Aorta (tissue), 5 donors: Measurements from ENCODE around the gene TYR. TPM values are rescaled to one million over a fixed set of nuclear protein-coding genes. Genes with fewer than 3 reads are reported as not detected.
"Not testable (repeated sequence)": the region's sequence is repeated elsewhere in the genome, so short reads cannot be mapped to it uniquely, and the experiment has no call there.

ENCODE experiments used
- ATAC-seq: fragments of 200-7000 bp; cut with Tn5 transposase; one replicate; pipeline ENCODE4 v1.9.1; 2022; ENCODE audit warnings: moderate library complexity; ENCODE audit not compliant: low FRiP score
- DNase-seq, 2 donors: peaks; one replicate each; pipeline ENCODE4 v3.0.0-alpha.2; 2020
- H3K27ac ChIP-seq, 2 donors: one replicate each; pipeline ENCODE4 v1.5.1; 2013; ENCODE audit warnings: low read length in 2 of 2, mild to moderate bottlenecking in 2 of 2, moderate library complexity in 2 of 2, control low read depth in 1 of 2, inconsistent platforms in 1 of 2, low read depth in 1 of 2
- H3K27me3 ChIP-seq, 2 donors: one replicate each; pipeline ENCODE4 v1.6.1; 2013; ENCODE audit warnings: control low read depth in 1 of 2, low read length in 1 of 2, mild to moderate bottlenecking in 1 of 2, moderate library complexity in 1 of 2; ENCODE audit not compliant: insufficient read depth in 2 of 2, control insufficient read depth in 1 of 2
- H3K36me3 ChIP-seq, 2 donors: one replicate each; pipeline ENCODE4 v1.6.1; 2013; ENCODE audit warnings: control low read depth in 1 of 2, low read length in 1 of 2, mild to moderate bottlenecking in 1 of 2; ENCODE audit not compliant: insufficient read depth in 2 of 2, control insufficient read depth in 1 of 2
- H3K4me1 ChIP-seq, 2 donors: one replicate each; pipeline ENCODE4 v1.6.1; 2013; ENCODE audit warnings: low read length in 2 of 2, control low read depth in 1 of 2, mild to moderate bottlenecking in 1 of 2, moderate library complexity in 1 of 2; ENCODE audit not compliant: insufficient read depth in 2 of 2, control insufficient read depth in 1 of 2
- H3K4me3 ChIP-seq, 2 donors: one replicate each; pipeline ENCODE4 v1.5.1; 2013; ENCODE audit warnings: low read length in 2 of 2, control low read depth in 1 of 2, mild to moderate bottlenecking in 1 of 2
- H3K9me3 ChIP-seq: one replicate; pipeline ENCODE4 v1.6.1; 2013; ENCODE audit warnings: mild to moderate bottlenecking, low read length; ENCODE audit not compliant: control insufficient read depth
- WGBS, 2 donors: extraction: QIAGEN DNeasy Blood & Tissue Kit; methylation state at CpG; one replicate each; pipeline ENCODE4 v1.1.7; 2013; 5-methylcytosine and 5-hydroxymethylcytosine counted together
- intact Hi-C, 2 donors: fragments of 100-400 bp; cut with DNase I; formaldehyde crosslinking; loops; one replicate each; pipeline versions ENCODE4 v1.14.2 to v1.15.0; 2022
- polyA plus RNA-seq, 2 donors: library from polyadenylated mRNA; stranded (reverse); fragments of 200-250 nt; gene quantifications; one replicate each; pipeline ENCODE4 v1.2.3, GENCODE V29; 2013
- total RNA-seq, 2 donors: library from RNA; stranded (reverse); fragmentation: NEBNext Ultra II Directional; extraction: Animal tissue kit (Norgen Biotek cat#: 25700); gene quantifications; one replicate each; pipeline ENCODE4 v1.2.1, GENCODE V29; 2021
- donor health status: healthy with polysubstance abuse.
- donor health status: Bipolar disorder and iron deficiency.
- donor health status: DM: no; HTN: no; CAD: no.
- donor health status: DM: no; HTN: no; CAD: no.
- donor health status: DM: yes; HTN: yes; CAD: no.

Gene TYR
- total and polyA plus RNA-seq, 4 donors = not detected

DNA sequence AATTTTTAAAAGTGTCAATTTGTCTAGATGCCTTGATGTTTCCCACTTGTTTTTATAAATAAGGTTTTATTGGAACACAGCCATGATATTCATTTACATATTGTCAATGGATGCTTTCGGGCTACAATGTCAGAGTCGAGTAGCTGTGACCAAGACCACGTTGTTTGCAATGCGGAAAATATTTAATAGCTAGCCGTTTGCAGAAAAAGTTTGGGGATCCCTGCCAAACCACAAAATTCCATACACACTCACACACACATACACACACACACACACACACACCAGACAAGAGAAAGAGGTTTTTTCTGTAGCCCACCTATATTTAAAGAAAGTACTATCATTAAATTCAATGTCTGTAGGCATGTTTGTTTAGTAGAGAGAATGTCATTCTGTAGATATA is 58.3 kb downstream of the TYR start:
- no peaks in the 10 kb centered on the region for H3K9me3 ChIP-seq
- no peak overlapping the region for H3K4me3 ChIP-seq
- H3K36me3 ChIP-seq = no peaks in the 10 kb centered on the region
- no peak for DNase-seq
- no peaks in the 10 kb centered on the region for H3K27me3 ChIP-seq
- no peak overlapping the region for H3K27ac ChIP-seq
- 67 to 81% methylated on average over 5 of the region's 5 CpGs for WGBS, 2 donors
- no peak for ATAC-seq
- intact Hi-C loops = no loop called here
- no peaks in the 10 kb centered on the region for H3K4me1 ChIP-seq

DNA sequence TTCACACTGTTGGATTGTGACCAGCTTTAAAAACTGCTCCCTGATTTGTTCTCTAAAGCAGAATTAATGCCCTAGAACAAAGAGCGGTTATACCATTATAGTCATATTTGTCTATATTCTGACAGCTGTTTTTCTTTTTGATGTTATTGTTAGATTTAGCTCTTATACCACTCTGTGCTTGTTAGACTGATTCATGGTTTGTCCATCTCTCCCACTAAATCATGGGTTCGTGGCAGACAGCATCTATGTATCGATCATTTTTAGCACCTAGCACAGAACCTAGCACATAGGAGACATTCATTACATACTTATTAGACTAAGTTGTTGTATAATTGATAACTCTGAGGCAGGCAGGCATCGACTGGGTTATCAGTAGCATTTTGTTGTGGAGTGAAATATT is 69.3 kb downstream of the TYR start:
- H3K9me3 ChIP-seq, ATAC-seq, H3K4me3 ChIP-seq, H3K4me1 ChIP-seq, H3K27ac ChIP-seq, H3K36me3 ChIP-seq, DNase-seq, H3K27me3 ChIP-seq, intact Hi-C loops: not testable (repeated sequence)
- WGBS, 2 donors = 77 to 86% methylated on average over 4 of the region's 4 CpGs

DNA sequence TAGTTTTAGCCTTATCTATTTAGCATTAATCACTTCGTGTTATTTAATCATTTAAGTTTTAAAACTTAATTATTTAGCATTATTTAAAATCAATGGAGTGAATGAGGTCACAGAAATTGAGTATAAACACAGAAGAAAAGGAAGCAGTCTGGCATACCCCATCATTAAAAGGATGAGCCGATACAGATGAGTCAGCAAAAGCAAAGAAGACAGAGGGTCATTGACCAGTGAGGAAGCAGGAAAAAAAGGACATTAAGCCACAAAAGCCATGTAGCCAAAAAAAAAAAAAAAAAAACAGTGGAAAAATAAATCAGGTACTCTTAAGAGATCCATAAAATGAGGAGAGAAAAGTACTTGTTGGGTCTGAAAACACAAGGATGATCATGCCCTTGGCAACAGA is 71.5 kb downstream of the TYR start:
- WGBS, 2 donors = 77 to 86% methylated on average over 2 of the region's 2 CpGs
- intact Hi-C loops = no loop called here
- Histone ChIP-seq H3K4me3 (no peak overlapping the region), H3K9me3 (no peaks in the 10 kb centered on the region), H3K36me3 (no peaks in the 10 kb centered on the region), H3K27me3 (no peaks in the 10 kb centered on the region), H3K27ac (no peak overlapping the region), H3K4me1 (no peaks in the 10 kb centered on the region)
- ATAC-seq (no peak), DNase-seq (no peak)

DNA sequence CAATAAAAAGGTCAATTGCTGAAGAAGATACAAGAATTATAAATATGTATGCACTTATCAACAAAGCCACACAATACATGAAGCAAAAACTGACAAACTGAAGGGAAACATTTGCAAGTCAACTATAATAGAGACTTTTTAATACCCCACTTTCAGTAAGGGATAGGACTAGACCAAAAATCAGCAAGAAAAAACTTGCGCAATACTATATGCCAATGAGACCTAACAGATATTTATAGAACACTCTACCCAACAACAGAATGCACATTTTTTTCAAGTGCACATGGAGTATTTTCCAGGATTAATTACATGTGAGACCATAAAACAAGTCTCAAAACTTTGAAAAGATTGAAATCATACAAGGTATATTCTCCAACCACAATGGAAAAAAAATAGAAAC is 83.8 kb downstream of the TYR start:
- H3K27ac ChIP-seq, H3K9me3 ChIP-seq, intact Hi-C loops, H3K4me1 ChIP-seq, H3K27me3 ChIP-seq, H3K36me3 ChIP-seq, DNase-seq, H3K4me3 ChIP-seq, ATAC-seq: not testable (repeated sequence)
- WGBS, 2 donors = 97 to 100% methylated on average over 1 of the region's 1 CpG

DNA sequence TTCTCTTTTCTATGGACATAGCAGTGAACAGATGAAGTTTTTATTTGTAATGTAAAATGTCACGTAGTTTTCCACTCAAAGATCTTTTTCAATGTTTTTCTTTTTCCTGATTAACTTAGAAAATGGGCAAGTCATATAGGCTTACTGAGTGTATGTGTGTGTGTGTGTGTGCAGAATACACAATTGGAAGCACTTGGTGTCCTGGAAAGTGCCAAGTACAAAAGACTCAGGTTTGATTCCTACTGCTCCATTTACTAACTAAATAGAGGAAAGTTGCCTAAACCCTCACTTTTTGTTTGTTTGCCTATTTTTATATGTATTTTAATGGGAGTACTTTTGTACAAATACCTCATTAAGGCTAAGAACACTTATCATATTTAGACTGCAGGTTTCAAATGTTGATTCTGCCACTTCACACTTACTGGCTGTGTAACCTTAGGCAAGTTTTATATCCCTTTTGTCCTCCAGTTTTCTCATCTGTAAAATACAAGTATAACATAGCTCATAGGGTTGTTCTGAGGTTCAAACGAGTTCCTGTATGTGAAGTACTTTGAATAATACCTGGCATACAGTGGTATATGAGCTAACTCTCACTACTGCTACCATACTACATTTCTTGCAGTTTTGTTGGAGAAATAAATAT is 90.1 kb downstream of the TYR start:
- Histone ChIP-seq H3K9me3 (no peaks in the 10 kb centered on the region), H3K36me3 (no peaks in the 10 kb centered on the region), H3K27me3 (no peaks in the 10 kb centered on the region), H3K27ac (no peak overlapping the region), H3K4me1 (no peaks in the 10 kb centered on the region), H3K4me3 (no peak overlapping the region)
- no peak for DNase-seq
- intact Hi-C loops = no loop called here
- no peak for ATAC-seq
- WGBS, 2 donors = 65 to 76% methylated on average over 2 of the region's 2 CpGs

DNA sequence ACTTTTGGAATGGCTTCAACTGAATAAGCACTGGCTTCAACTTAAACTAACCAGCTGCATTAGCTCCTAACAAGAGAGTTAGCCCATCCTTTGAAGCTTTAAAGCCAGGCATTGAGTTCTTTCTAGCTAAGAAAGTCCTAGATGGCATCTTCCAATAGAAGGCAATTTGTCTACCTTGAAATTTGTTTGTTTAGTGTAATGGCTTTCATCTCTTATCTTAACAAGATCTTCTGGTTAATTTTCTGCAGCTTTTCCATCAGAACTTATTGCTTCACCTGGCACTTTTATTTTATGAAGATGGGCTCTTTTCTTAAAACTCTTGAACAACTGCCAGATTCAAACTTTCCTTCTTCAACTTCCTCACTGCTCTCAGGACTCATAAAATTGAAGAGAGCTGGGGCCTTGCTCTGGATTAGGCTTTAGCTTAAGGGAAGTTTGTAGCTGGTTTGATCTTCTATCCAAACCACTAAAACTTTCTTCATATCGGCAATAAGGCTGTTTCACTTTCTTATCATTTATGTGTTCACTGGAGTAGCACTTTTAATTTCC is 94.9 kb downstream of the TYR start:
- ATAC-seq, H3K4me1 ChIP-seq, H3K27me3 ChIP-seq, H3K27ac ChIP-seq, H3K4me3 ChIP-seq, intact Hi-C loops, H3K36me3 ChIP-seq, DNase-seq, H3K9me3 ChIP-seq: not testable (repeated sequence)
- WGBS, 2 donors = 90 to 98% methylated on average over 1 of the region's 1 CpG

DNA sequence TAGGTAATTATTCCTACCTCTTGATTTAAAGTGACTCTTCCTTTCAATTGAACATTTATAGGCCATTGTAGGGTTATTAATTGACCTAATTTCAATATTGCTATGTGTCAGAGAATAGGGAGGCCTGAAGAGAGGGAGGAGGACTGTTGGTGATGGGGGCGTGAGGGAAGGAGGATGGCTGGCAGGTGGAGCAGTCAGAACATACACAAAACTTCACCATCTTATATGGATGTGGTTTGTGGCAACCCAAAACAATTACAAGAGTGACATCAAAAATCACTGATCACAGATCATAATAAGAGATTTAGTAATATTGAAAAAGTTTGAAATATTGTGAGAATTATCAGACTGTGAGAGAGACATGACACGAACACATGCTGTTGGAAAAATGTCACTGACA is 95.5 kb downstream of the TYR start:
- H3K27me3 ChIP-seq, H3K36me3 ChIP-seq, intact Hi-C loops, ATAC-seq, H3K4me3 ChIP-seq, DNase-seq, H3K27ac ChIP-seq, H3K9me3 ChIP-seq, H3K4me1 ChIP-seq: not testable (repeated sequence)
- WGBS, 2 donors = 88 to 94% methylated on average over 2 of the region's 2 CpGs

DNA sequence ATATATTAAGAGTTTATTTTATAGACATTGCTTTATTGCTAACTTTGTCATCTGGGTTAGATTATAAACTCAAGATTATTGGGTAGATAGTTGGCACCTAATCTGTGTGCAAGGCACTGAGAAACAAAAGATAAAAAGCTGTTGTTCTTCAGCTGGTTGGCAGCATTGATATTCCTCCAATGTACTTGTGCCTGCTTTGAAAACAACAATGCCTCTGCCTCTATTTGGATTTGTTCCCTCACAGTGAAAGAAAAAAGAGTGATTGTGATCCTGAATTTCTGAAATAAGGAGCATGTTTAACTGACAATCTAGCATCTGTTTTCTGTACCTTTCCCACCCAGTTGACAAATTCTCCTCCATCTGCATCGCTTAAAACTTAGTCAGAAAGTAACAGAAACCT is 98.3 kb downstream of the TYR start:
- WGBS, 2 donors = 77 to 81% methylated on average over 1 of the region's 1 CpG
- no peak for ATAC-seq
- Histone ChIP-seq H3K4me3 (no peak overlapping the region), H3K36me3 (no peaks in the 10 kb centered on the region), H3K9me3 (no peaks in the 10 kb centered on the region), H3K27me3 (no peaks in the 10 kb centered on the region), H3K4me1 (no peaks in the 10 kb centered on the region), H3K27ac (no peak overlapping the region)
- DNase-seq = no peak
- intact Hi-C loops = no loop called here

DNA sequence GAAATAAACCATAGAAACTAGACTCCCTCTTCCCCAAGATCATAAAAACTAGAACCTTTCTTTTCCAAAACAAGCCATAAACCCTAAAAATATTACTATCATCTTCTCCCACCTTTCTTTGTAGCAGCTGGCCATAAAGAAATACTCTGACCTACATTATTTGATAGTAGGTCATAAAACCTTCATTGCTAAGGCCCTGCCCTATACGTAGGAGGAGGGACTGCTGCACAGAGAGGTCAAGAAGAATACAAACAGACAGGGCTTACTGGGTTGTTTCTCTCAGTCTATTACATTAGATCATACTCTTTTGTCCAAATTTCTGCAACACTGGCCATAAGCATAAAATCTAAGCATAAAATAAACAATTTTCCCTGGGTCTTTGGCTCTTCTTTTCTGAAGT is 101.5 kb downstream of the TYR start:
- ATAC-seq (no peak), DNase-seq (no peak)
- Histone ChIP-seq H3K4me3 (no peak overlapping the region), H3K4me1 (no peaks in the 10 kb centered on the region), H3K27ac (no peak overlapping the region), H3K36me3 (no peaks in the 10 kb centered on the region), H3K27me3 (no peaks in the 10 kb centered on the region), H3K9me3 (no peaks in the 10 kb centered on the region)
- intact Hi-C loops = no loop called here
- WGBS, 2 donors = 91 to 92% methylated on average over 1 of the region's 1 CpG
